Gastroesophageal sphincter (tissue), 3 donors: Measurements from ENCODE around the gene DOK7.
"Not testable (repeated sequence)": the region's sequence is repeated elsewhere in the genome, so short reads cannot be mapped to it uniquely, and the experiment has no call there.

ENCODE experiments used
- POLR2A ChIP-seq, 2 donors: fragments of 450-650 bp; IDR thresholded peaks; one replicate each; pipeline ENCODE4 v1.6.1; 2017; ENCODE audit warnings: antibody characterized with exemption in 2 of 2, mild to moderate bottlenecking in 2 of 2, moderate library complexity in 1 of 2
- TF ChIP-seq, protein P1 (sequence below), 4 experiments: fragments of 200-600 bp in 2 of 4; fragments of 450-650 bp in 2 of 4; sonication (generic) in 1 of 4; IDR thresholded peaks; one replicate each; pipeline ENCODE4 v1.5.1; 2017 to 2019; ENCODE audit warnings: antibody characterized with exemption in 4 of 4, mild to moderate bottlenecking in 2 of 4, moderate library complexity in 2 of 4

DNA sequence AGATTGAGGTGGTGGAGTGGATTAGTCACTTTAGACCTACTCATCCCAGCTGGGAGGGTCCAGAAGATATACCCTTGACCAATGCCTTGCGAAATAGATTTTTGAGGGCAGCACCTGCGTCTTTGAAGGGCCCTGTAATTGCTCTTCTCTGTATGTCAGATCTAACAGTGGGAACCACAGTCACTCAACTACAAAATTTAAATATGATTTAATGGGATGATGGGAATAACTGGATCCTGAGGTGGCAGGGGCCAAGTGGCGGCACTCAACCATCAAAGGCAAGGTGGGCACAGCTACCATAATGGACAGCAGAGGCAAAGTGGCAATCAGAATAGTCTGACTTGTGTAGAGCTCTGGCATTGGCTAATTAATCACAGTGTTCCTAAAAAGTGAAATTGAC lies 7.5 kb upstream of the DOK7 start:
- TF ChIP-seq, protein P1, sequence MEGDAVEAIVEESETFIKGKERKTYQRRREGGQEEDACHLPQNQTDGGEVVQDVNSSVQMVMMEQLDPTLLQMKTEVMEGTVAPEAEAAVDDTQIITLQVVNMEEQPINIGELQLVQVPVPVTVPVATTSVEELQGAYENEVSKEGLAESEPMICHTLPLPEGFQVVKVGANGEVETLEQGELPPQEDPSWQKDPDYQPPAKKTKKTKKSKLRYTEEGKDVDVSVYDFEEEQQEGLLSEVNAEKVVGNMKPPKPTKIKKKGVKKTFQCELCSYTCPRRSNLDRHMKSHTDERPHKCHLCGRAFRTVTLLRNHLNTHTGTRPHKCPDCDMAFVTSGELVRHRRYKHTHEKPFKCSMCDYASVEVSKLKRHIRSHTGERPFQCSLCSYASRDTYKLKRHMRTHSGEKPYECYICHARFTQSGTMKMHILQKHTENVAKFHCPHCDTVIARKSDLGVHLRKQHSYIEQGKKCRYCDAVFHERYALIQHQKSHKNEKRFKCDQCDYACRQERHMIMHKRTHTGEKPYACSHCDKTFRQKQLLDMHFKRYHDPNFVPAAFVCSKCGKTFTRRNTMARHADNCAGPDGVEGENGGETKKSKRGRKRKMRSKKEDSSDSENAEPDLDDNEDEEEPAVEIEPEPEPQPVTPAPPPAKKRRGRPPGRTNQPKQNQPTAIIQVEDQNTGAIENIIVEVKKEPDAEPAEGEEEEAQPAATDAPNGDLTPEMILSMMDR (IDR thresholded peaks at IDR 0.05): not testable (repeated sequence)
- not testable (repeated sequence) for TF ChIP-seq POLR2A (IDR thresholded peaks at IDR 0.05)
